OCI-LY1 (cell line): ENCODE results near the gene AOC3.

Source experiments
- EZH2 ChIP-seq: fragments of 200-600 bp; sonication (generic), shearing (Covaris generic); IDR thresholded peaks from 2 replicates; pipeline ENCODE4 v1.8.0; 2017; ENCODE audit warnings: borderline replicate concordance, mixed run types, mild to moderate bottlenecking, antibody characterized with exemption, low read length, moderate library complexity, mixed read lengths
- TF ChIP-seq, protein P1 (sequence below): fragments of 200-600 bp; sonication (generic), shearing (Covaris generic); IDR thresholded peaks from 2 replicates; pipeline ENCODE4 v1.5.1; 2017; ENCODE audit warnings: mild to moderate bottlenecking, antibody characterized with exemption, low read length, moderate library complexity, mixed read lengths

- TF ChIP-seq, protein P1, sequence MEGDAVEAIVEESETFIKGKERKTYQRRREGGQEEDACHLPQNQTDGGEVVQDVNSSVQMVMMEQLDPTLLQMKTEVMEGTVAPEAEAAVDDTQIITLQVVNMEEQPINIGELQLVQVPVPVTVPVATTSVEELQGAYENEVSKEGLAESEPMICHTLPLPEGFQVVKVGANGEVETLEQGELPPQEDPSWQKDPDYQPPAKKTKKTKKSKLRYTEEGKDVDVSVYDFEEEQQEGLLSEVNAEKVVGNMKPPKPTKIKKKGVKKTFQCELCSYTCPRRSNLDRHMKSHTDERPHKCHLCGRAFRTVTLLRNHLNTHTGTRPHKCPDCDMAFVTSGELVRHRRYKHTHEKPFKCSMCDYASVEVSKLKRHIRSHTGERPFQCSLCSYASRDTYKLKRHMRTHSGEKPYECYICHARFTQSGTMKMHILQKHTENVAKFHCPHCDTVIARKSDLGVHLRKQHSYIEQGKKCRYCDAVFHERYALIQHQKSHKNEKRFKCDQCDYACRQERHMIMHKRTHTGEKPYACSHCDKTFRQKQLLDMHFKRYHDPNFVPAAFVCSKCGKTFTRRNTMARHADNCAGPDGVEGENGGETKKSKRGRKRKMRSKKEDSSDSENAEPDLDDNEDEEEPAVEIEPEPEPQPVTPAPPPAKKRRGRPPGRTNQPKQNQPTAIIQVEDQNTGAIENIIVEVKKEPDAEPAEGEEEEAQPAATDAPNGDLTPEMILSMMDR, result no peak
- no peak for TF ChIP-seq EZH2
Observed at GRCh38 chr17:42904110-42904469, 53.1 kb downstream of the AOC3 start.
